ENCODE results near the gene BLTP3A. TPM values are rescaled to one million over a fixed set of nuclear protein-coding genes. Genes with fewer than 3 reads are reported as not detected.

The BLTP3A gene
- polyA plus RNA-seq, 1 of the 3 experiments (the other 2 are of a cell fraction), result 3.1 TPM

DNA sequence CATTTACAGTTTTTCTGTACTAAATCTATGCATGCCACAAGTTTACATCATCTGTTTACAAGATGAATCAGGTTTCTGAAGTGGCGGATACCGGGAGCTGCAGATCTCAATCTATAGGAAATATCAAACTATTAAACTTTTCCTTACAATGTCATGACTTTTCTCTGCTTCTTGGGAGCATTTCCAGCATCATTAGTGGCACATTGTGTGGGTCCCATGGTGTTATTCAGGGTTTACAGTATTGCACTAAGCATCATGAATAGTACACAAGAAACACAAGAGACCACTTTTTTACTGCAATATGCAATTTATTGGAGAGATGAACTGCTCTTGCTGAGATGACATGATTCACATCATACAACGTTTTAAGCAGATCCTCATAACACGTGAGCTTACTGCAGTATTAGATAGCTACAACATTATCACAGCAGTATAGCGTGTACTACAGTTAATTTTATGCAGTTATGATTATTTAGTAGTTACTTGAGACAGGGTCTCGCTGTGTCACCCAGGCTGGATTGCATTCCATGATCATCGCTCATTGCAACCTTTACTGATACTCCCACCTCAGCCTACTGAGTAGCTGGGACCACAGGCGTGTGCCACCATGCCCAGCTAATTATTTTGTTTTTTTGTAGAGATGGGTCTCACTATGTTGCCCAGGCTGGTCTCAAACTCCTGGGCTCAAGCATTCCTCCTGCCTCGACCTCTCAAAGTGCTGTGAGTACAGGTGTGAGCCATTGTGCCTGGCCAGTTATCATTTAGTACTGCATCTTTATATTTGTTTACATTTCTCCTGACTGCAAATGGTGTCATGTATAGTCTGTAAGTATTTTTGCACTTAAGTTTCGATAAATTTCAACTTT is 18.4 kb downstream of the BLTP3A start:
- Histone ChIP-seq H2AFZ (ENCODE audit: low read depth) (no peak overlapping the region), H4K20me1 (ENCODE audit: insufficient read depth) (peaks cover 16% of the 10 kb centered on the region; the same call in 1 of the 2 replicates), H3K9me2 (no peaks in the 10 kb centered on the region), H3K27me3 (ENCODE audit: insufficient read depth) (no peaks in the 10 kb centered on the region), H3K9ac (no peak overlapping the region), H3K36me3 (replicated peaks in 1 of 2; ENCODE audit: control insufficient read depth in 1 of 2, insufficient read depth in 2 of 2, low read length in 1 of 2) (no peaks in the 10 kb centered on the region), H3K9me3 (no peaks in the 10 kb centered on the region), H3K79me2 (ENCODE audit: insufficient read depth) (peaks cover 14% of the 10 kb centered on the region), H3K4me3 (ENCODE audit: low read depth in 2 of 2, low read length in 1 of 2) (no peak overlapping the region), H3K27ac (ENCODE audit: low read depth in 2 of 2, low read length in 1 of 2) (no peak overlapping the region), H3K4me1 (ENCODE audit: control insufficient read depth in 1 of 2, insufficient read depth in 2 of 2, low read depth in 1 of 2, low read length in 1 of 2) (peaks cover 0 to 7% of the 10 kb centered on the region in 2 experiments; a peak in 2 of 4 replicates), H3F3A (replicated peaks; ENCODE audit: insufficient read depth) (peaks cover 11% of the 10 kb centered on the region), H3K4me2 (no peak overlapping the region; the same call in 1 of the 2 replicates)
- WGBS (ENCODE audit: low lambda C conversion rate), result 77% methylated on average over 10 of the region's 10 CpGs
- no peak for TF ChIP-seq SIN3A (IDR thresholded peaks at IDR 0.05; ENCODE audit: borderline replicate concordance, low read depth, low read length)
- TF ChIP-seq JUND (IDR thresholded peaks at IDR 0.05), result 0 out of 2 replicates have a peak, but pooled peaks have one; percentile 8
- no peak for TF ChIP-seq RAD21 (IDR thresholded peaks at IDR 0.05; ENCODE audit: low read length)
- TF ChIP-seq GABPA (IDR thresholded peaks at IDR 0.05; ENCODE audit: low read depth), result no peak
- DNase-seq, result no peak
- ChIA-PET POLR2A (no interaction called here), CTCF (no interaction called here)

DNA sequence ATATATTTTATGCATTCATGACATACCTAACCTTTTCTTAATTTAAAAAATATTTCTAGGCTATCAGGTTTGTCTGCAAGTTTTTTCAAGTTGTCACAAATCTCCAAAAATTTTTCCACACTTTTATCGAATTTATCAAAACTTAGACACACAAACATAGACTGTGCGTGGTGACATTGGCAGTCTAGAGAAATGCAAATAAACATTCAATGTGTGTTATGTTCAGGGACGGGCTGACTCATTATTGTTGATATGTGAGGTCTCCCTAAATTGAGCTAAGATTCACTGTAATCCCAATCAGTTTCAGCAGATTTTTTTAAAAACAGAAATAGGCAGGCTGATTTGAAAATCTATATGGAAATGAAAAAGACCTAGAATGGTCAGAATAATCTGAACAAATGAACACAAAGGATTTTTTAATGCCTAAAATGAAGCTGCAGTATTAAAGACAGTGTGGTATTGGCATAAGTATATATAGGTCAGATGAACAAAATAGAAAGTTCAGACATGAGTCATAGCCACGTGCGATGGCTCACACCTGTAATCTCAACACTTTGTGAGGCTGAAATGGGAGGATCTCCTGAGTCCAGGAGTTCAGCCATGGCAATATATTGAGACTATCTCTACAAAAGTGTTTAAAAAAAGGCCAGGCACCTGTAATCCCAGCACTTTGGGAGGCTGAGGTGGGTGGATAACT is 19.2 kb downstream of the BLTP3A start:
- Histone ChIP-seq H3K4me2 (no peak overlapping the region), H3K9me2 (no peaks in the 10 kb centered on the region), H4K20me1 (ENCODE audit: insufficient read depth) (peaks cover 16% of the 10 kb centered on the region; the same call in 1 of the 2 replicates), H2AFZ (ENCODE audit: low read depth) (no peak overlapping the region), H3K9ac (no peak overlapping the region), H3K27me3 (ENCODE audit: insufficient read depth) (no peaks in the 10 kb centered on the region), H3K4me3 (ENCODE audit: low read depth in 2 of 2, low read length in 1 of 2) (no peak overlapping the region), H3K79me2 (ENCODE audit: insufficient read depth) (peaks cover 14% of the 10 kb centered on the region), H3K4me1 (ENCODE audit: control insufficient read depth in 1 of 2, insufficient read depth in 2 of 2, low read depth in 1 of 2, low read length in 1 of 2) (peaks cover 0 to 7% of the 10 kb centered on the region in 2 experiments; a peak in 2 of 4 replicates), H3F3A (replicated peaks; ENCODE audit: insufficient read depth) (peaks cover 11% of the 10 kb centered on the region), H3K27ac (ENCODE audit: low read depth in 2 of 2, low read length in 1 of 2) (no peak overlapping the region), H3K36me3 (replicated peaks in 1 of 2; ENCODE audit: control insufficient read depth in 1 of 2, insufficient read depth in 2 of 2, low read length in 1 of 2) (no peaks in the 10 kb centered on the region), H3K9me3 (no peaks in the 10 kb centered on the region)
- ChIA-PET POLR2A (no interaction called here), CTCF (no interaction called here)
- DNase-seq, result no peak
- WGBS (ENCODE audit: low lambda C conversion rate), result 80% methylated on average over 5 of the region's 5 CpGs
- TF ChIP-seq GABPA (IDR thresholded peaks at IDR 0.05; ENCODE audit: low read depth), result no peak
- no peak for TF ChIP-seq RXRA (IDR thresholded peaks at IDR 0.05; ENCODE audit: borderline replicate concordance, low read depth)
- TF ChIP-seq NFIC (IDR thresholded peaks at IDR 0.05; ENCODE audit: borderline replicate concordance), result no peak
- TF ChIP-seq EP300 (IDR thresholded peaks at IDR 0.05; ENCODE audit: borderline replicate concordance in 1 of 2, low read depth in 1 of 2, low read length in 1 of 2), result no peak
- TF ChIP-seq FOSL2 (IDR thresholded peaks at IDR 0.05; ENCODE audit: borderline replicate concordance, low read depth), result no peak
- no peak for TF ChIP-seq YY1 (IDR thresholded peaks at IDR 0.05; ENCODE audit: low read depth)
- no peak for TF ChIP-seq RAD21 (IDR thresholded peaks at IDR 0.05; ENCODE audit: low read length)
- no peak for TF ChIP-seq FOXJ3 (CRISPR knock-in tag; IDR thresholded peaks at IDR 0.05)
